Measurements from ENCODE around the gene NMT1. TPM values are rescaled to one million over a fixed set of nuclear protein-coding genes. Genes with fewer than 3 reads are reported as not detected.

Gene NMT1
- total and polyA plus RNA-seq, 2 experiments from 2014 or later, result 95.6 to 298 TPM

GRCh38 chr17:45098869-45099616 is 37.9 kb downstream of the NMT1 start (continued):
- TF ChIP-seq CTCF (conservative IDR thresholded peaks at IDR 0.05; ENCODE audit: low read depth in 2 of 2), result peak; percentile 88 to 90
- no peak for TF ChIP-seq ZNF114 (CRISPR knock-in tag; IDR thresholded peaks at IDR 0.05)
- TF ChIP-seq NANOG (IDR thresholded peaks at IDR 0.05; ENCODE audit: borderline replicate concordance), result no peak
- TF ChIP-seq EZH2 (IDR thresholded peaks at IDR 0.05; ENCODE audit: low read depth, unreplicated experiment), result no peak
- TF ChIP-seq EZH2phosphoT487 (IDR thresholded peaks at IDR 0.05; ENCODE audit: unreplicated experiment), result no peak
- no peak for TF ChIP-seq REST (IDR thresholded peaks at IDR 0.05; ENCODE audit: unreplicated experiment)

- H3K79me2 ChIP-seq (replicated peaks; ENCODE audit: insufficient read depth), result no peaks in the 10 kb centered on the region
- ATAC-seq, result no peak
- no peak overlapping the region for H3K4me2 ChIP-seq
- peaks cover 17% of the 10 kb centered on the region for H3F3A ChIP-seq (replicated peaks; ENCODE audit: low read depth)
- no peak overlapping the region for H3K27ac ChIP-seq (ENCODE audit: low read depth)
- Mint-ChIP-seq H3K4me1 (peaks cover 6% of the 10 kb centered on the region), H3K36me3 (ENCODE audit: low read depth) (peaks cover 85% of the 10 kb centered on the region), H3K9me3 (no peaks in the 10 kb centered on the region; the same call in 2 of the 3 replicates), H3K4me3 (no peak overlapping the region), H3K27me3 (ENCODE audit: insufficient read depth, low read depth, poor library complexity) (peaks cover 16% of the 10 kb centered on the region), H3K27ac (0 out of 2 replicates have a peak overlapping the region, but pooled peaks have one; percentile 52)
- H3K4me3 ChIP-seq, result no peak overlapping the region
- H3K36me3 ChIP-seq (ENCODE audit: insufficient read depth), result peaks cover 63% of the 10 kb centered on the region
- H3K9me2 ChIP-seq (ENCODE audit: insufficient read depth), result no peaks in the 10 kb centered on the region
- peaks cover 24% of the 10 kb centered on the region for H4K20me1 ChIP-seq (replicated peaks; ENCODE audit: insufficient read depth)
- no peaks in the 10 kb centered on the region for H3K4me1 ChIP-seq (ENCODE audit: insufficient read depth)
- no peak for DNase-seq (ENCODE audit: low spot score)
- no peak for TF ChIP-seq CTCF (conservative IDR thresholded peaks at IDR 0.05; ENCODE audit: low read depth in 2 of 2)
- TF ChIP-seq EZH2 (IDR thresholded peaks at IDR 0.05; ENCODE audit: low read depth, unreplicated experiment), result no peak
- no peak for TF ChIP-seq REST (IDR thresholded peaks at IDR 0.05; ENCODE audit: unreplicated experiment)
- no peak for TF ChIP-seq EZH2phosphoT487 (IDR thresholded peaks at IDR 0.05; ENCODE audit: unreplicated experiment)
- no peak for TF ChIP-seq ETS1 (IDR thresholded peaks at IDR 0.05)
- no peak overlapping the region for H2AFZ ChIP-seq
- no peaks in the 10 kb centered on the region for H3K27me3 ChIP-seq (ENCODE audit: insufficient read depth)
Measured at GRCh38 chr17:45101546-45101882, 40.4 kb downstream of the NMT1 start.
